A673 (cell line): ENCODE results near the gene RFX1.

Experiments used
- CTCF ChIP-seq: fragments of 300-800, 200-600 bp; sonication (generic); conservative IDR thresholded peaks from 2 replicates; pipeline ENCODE4 v1.5.1; 2017; ENCODE audit warnings: low read depth, mild to moderate bottlenecking, antibody characterized with exemption, low read length, moderate library complexity, mixed read lengths
- EZH2 ChIP-seq: fragments of 200-600 bp; sonication (generic); IDR thresholded peaks from 2 replicates; pipeline ENCODE4 v1.6.1; 2017; ENCODE audit warnings: borderline replicate concordance, low read depth, mild to moderate bottlenecking, mixed read lengths, antibody characterized with exemption, low read length; ENCODE audit not compliant: poor library complexity, severe bottlenecking

DNA sequence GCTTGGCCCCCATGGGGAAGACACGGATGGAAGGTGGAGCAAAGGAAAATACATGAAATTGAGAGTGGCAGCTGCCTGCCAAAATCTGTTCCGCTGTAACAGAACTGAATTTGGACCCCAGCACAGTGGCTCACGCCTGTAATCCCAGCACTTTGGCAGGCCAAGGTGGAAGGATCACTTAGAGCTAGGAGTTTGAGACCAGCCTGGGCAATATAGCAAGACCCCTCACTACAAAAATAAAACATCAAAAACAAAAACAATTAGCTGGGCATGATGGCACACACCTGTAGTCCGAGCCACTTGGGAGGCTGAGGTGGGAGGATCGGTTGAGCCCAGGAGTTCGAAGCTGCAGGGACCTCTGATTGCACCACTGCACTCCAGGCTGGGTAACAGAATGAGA is 46.4 kb upstream of the RFX1 start:
- TF ChIP-seq CTCF = no peak
- no peak for TF ChIP-seq EZH2
